Right hindlimb (tissue), 1 donor: ENCODE measurements around the gene AP2S1.
"Not testable (repeated sequence)": the region's sequence is repeated elsewhere in the genome, so short reads cannot be mapped to it uniquely, and the experiment has no call there.

Experiments used
- DNase-seq: peaks from one replicate; pipeline ENCODE4 v3.0.0-alpha.2; 2018

The AP2S1 gene

GRCh38 chr19:46839752-46840497 is 10.7 kb downstream of the AP2S1 start:
- DNase-seq = no peak

- DNase-seq = no peak
Measured at GRCh38 chr19:46838160-46838559, 12.5 kb downstream of the AP2S1 start.

- no peak for DNase-seq
Measured at GRCh38 chr19:46834984-46835383, 15.7 kb downstream of the AP2S1 start.

GRCh38 chr19:46834121-46834520 is 16.5 kb downstream of the AP2S1 start:
- no peak for DNase-seq

- DNase-seq = no peak
Measured at GRCh38 chr19:46830864-46831263, 19.8 kb downstream of the AP2S1 start.

GRCh38 chr19:46828484-46828883 is 22.2 kb downstream of the AP2S1 start:
- no peak for DNase-seq

GRCh38 chr19:46825731-46826055 is 25.0 kb downstream of the AP2S1 start:
- DNase-seq = no peak

- no peak for DNase-seq
Measured at GRCh38 chr19:46824890-46825730, 25.5 kb downstream of the AP2S1 start.

- DNase-seq = no peak
Measured at GRCh38 chr19:46823049-46823448, 27.6 kb downstream of the AP2S1 start.

- not testable (repeated sequence) for DNase-seq
Measured at GRCh38 chr19:46822410-46822787, 28.2 kb downstream of the AP2S1 start.

- DNase-seq = peak; percentile 61
Measured at GRCh38 chr19:46821512-46822409, 28.9 kb downstream of the AP2S1 start.

- DNase-seq = no peak
Measured at GRCh38 chr19:46818812-46819211, 31.8 kb downstream of the AP2S1 start.

GRCh38 chr19:46815833-46816627 is 34.6 kb downstream of the AP2S1 start:
- no peak for DNase-seq

- DNase-seq = peak; percentile 51
Measured at GRCh38 chr19:46813839-46814358, 36.7 kb downstream of the AP2S1 start.

- DNase-seq = no peak
Measured at GRCh38 chr19:46812977-46813838, 37.4 kb downstream of the AP2S1 start.

- DNase-seq = no peak
Measured at GRCh38 chr19:46809534-46810272, 40.9 kb downstream of the AP2S1 start.

- DNase-seq = no peak
Measured at GRCh38 chr19:46806656-46807055, 44.0 kb downstream of the AP2S1 start.

GRCh38 chr19:46804432-46804831 is 46.2 kb downstream of the AP2S1 start:
- DNase-seq = not testable (repeated sequence)

GRCh38 chr19:46803555-46803954 is 47.1 kb downstream of the AP2S1 start:
- no peak for DNase-seq

GRCh38 chr19:46802152-46802551 is 48.5 kb downstream of the AP2S1 start:
- no peak for DNase-seq
